AG10803 (cell line): ENCODE measurements around the gene PANK3.
"Not testable (repeated sequence)": the region's sequence is repeated elsewhere in the genome, so short reads cannot be mapped to it uniquely, and the experiment has no call there.

Source experiments
- DNase-seq: peaks from one replicate; pipeline ENCODE4 v3.0.0; 2010; ENCODE audit warnings: low read depth
- H3K4me3 ChIP-seq: 2 replicates; pipeline ENCODE4 v1.5.1; 2011; ENCODE audit warnings: mild to moderate bottlenecking, low read length, control low read depth
- CTCF ChIP-seq: conservative IDR thresholded peaks from 2 replicates; pipeline ENCODE4 v1.5.1; 2011; ENCODE audit warnings: mild to moderate bottlenecking, low read length, control low read depth, inconsistent platforms

PANK3 gene

GRCh38 chr5:168596927-168597326, 17.8 kb upstream of the PANK3 start:
- no peak for DNase-seq
- no peak overlapping the region for H3K4me3 ChIP-seq
- TF ChIP-seq CTCF: no peak

- DNase-seq, H3K4me3 ChIP-seq: not testable (repeated sequence)
These were observed 17.0 kb upstream of the PANK3 start for GRCh38 chr5:168596122-168596521.

GRCh38 chr5:168592014-168592368, 12.8 kb upstream of the PANK3 start:
- H3K4me3 ChIP-seq: no peak overlapping the region
- peak; percentile 79 for DNase-seq
- TF ChIP-seq CTCF: no peak

GRCh38 chr5:168591302-168592013, 12.3 kb upstream of the PANK3 start:
- no peak overlapping the region for H3K4me3 ChIP-seq
- no peak for DNase-seq

GRCh38 chr5:168590666-168591065, 11.5 kb upstream of the PANK3 start:
- no peak for DNase-seq
- TF ChIP-seq CTCF: no peak

More at GRCh38 chr5:168591302-168592013, 12.3 kb upstream of the PANK3 start:
- TF ChIP-seq CTCF: no peak

GRCh38 chr5:168587987-168588386, 8.8 kb upstream of the PANK3 start:
- no peak for DNase-seq
- no peak for TF ChIP-seq CTCF
- no peak overlapping the region for H3K4me3 ChIP-seq

More at GRCh38 chr5:168590666-168591065, 11.5 kb upstream of the PANK3 start:
- H3K4me3 ChIP-seq: no peak overlapping the region

- DNase-seq: peak; percentile 23
- H3K4me3 ChIP-seq: no peak overlapping the region
- no peak for TF ChIP-seq CTCF
These were observed 6.1 kb upstream of the PANK3 start for GRCh38 chr5:168585119-168585856.
